Activated CD8-positive, alpha-beta memory T cell treated with anti-CD3 and anti-CD28 coated beads, Interleukin-2, amount 50 U/mL, for 48 hours (primary cell): ENCODE measurements around the gene LZTS2.
A peak's percentile ranks its signal among the peaks of the same experiment; 100 is the strongest.

Experiments used
- DNase-seq: peaks from one replicate; pipeline ENCODE4 v3.0.0-alpha.2; 2020

The LZTS2 gene

GRCh38 chr10:101000127-101000914 lies 713 bp downstream of the LZTS2 start:
- DNase-seq: no peak

GRCh38 chr10:101000915-101001658 lies 1.5 kb downstream of the LZTS2 start:
- no peak for DNase-seq

GRCh38 chr10:101001659-101002035 lies 2.0 kb downstream of the LZTS2 start:
- no peak for DNase-seq

- no peak for DNase-seq
These were observed 2.8 kb downstream of the LZTS2 start for GRCh38 chr10:101002456-101002855.

GRCh38 chr10:101003639-101004206 lies 4.1 kb downstream of the LZTS2 start:
- DNase-seq: no peak

- DNase-seq: no peak
These were observed 5.8 kb downstream of the LZTS2 start for GRCh38 chr10:101005361-101005760.

- no peak for DNase-seq
These were observed 6.4 kb downstream of the LZTS2 start for GRCh38 chr10:101005869-101006567.

GRCh38 chr10:101006593-101007098 lies 7.0 kb downstream of the LZTS2 start:
- DNase-seq: no peak

GRCh38 chr10:101007099-101007711 lies 7.6 kb downstream of the LZTS2 start:
- no peak for DNase-seq

GRCh38 chr10:101007915-101008822 lies 8.6 kb downstream of the LZTS2 start:
- DNase-seq: no peak

GRCh38 chr10:101008823-101009423 lies 9.3 kb downstream of the LZTS2 start:
- no peak for DNase-seq

- no peak for DNase-seq
These were observed 10.7 kb downstream of the LZTS2 start for GRCh38 chr10:101010329-101010728.

GRCh38 chr10:101011517-101012423 lies 12.2 kb downstream of the LZTS2 start:
- DNase-seq: no peak

GRCh38 chr10:101012525-101013364 lies 13.1 kb downstream of the LZTS2 start:
- peak; percentile 89 for DNase-seq

GRCh38 chr10:101013365-101013825 lies 13.8 kb downstream of the LZTS2 start:
- DNase-seq: no peak

- DNase-seq: peak; percentile 94
These were observed 14.7 kb downstream of the LZTS2 start for GRCh38 chr10:101014230-101014884.

GRCh38 chr10:101014966-101015581 lies 15.5 kb downstream of the LZTS2 start:
- DNase-seq: no peak

- no peak for DNase-seq
These were observed 16.0 kb downstream of the LZTS2 start for GRCh38 chr10:101015582-101015973.
